ENCODE measurements around the gene MYO16.

The MYO16 gene

DNA sequence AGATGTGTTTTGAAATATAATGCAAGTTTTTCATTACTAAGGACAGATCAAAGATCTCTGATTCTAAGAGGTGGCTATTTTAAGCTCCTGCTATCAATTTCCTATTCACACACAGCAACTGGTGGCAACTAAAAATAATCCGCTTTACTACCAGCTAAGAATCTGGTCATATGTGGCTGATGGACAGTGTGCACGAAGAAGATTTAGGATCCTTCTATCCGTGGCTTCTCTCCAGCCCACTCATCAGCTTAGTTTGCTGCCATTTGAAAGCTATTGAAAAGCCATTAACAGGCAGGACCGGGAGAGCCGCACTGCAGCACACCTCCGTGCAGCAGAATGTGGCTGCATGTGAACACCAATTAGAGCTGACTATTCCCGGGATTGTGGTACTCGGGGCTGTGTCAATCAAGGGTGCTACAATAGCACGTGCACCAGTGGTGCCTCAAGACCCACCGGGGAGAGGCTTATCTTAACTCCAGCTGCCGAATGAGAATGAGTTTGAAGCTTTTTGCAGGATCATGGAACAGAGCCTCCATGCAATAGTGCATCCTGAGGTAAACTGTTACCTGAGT lies at the start of gene MYO16:
Gene MYO16 (plus strand): TSS at position 431 of the 572 bp plus-strand sequence. CDS start 234 bp downstream, outside the sequence.
- DNase-seq (ENCODE audit: extremely low read depth in 1 of 2, low read depth in 1 of 2) = no peak

DNA sequence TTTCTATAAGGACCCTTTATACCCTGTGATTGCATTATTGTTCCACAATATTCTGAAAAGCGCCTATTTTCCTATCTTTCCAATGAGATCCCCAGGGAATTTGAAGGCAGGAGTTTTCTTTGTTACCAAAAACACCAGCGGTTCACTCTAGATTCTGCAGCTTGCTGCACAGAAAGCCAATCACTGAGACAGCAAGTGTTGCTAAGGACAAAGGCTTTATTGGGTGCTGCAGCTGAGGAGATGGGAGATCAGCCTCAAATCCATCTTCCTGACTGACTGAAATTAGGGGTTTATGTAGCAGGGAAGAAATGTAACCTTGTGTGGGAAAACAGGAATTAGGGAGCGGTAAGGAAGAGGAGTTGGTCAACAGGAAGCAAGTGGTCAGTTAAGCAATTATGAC lies 42.6 kb upstream of the MYO16 start:
- no peak for DNase-seq (ENCODE audit: extremely low read depth in 1 of 2, low read depth in 1 of 2)

DNA sequence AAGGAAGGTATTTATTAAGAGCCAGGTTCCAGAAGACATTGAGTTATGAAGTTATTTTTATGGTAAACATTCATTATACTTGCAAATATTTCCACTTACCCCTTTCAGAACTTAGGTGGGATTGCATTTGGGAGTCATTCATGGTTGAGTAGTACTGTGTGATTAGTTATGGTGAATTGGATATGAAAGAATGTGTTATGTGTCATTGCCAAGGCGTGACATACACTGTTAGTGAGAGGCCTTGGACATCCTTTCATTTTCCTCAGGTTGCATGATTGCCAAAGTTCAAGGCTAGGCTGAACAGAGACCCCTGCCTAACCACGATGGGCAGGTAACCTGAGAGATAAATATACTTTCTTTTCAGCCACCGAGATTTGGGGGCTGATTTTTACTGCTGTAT lies 40.9 kb upstream of the MYO16 start:
- no peak for DNase-seq (ENCODE audit: extremely low read depth in 1 of 2, low read depth in 1 of 2)

DNA sequence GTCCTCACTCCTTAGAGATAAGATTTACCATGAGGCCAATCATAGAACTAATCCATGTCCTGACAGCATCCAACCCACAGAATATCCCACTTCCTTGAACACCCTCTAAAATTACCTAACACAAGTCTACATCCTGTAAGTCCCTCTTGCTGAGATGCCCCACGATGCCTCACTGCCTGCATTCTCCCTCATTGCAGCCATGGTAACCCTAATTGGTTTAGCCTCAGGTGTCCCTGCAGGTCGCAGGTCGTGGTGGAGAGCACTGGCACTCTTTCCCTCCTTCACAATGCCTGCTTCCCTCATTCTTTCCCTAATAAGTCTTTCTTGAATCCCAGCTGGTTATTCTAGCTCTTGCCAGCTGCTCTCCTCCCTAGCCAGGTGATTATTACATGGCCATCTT lies 35.3 kb upstream of the MYO16 start:
- no peak for DNase-seq (ENCODE audit: extremely low read depth in 1 of 2, low read depth in 1 of 2)

DNA sequence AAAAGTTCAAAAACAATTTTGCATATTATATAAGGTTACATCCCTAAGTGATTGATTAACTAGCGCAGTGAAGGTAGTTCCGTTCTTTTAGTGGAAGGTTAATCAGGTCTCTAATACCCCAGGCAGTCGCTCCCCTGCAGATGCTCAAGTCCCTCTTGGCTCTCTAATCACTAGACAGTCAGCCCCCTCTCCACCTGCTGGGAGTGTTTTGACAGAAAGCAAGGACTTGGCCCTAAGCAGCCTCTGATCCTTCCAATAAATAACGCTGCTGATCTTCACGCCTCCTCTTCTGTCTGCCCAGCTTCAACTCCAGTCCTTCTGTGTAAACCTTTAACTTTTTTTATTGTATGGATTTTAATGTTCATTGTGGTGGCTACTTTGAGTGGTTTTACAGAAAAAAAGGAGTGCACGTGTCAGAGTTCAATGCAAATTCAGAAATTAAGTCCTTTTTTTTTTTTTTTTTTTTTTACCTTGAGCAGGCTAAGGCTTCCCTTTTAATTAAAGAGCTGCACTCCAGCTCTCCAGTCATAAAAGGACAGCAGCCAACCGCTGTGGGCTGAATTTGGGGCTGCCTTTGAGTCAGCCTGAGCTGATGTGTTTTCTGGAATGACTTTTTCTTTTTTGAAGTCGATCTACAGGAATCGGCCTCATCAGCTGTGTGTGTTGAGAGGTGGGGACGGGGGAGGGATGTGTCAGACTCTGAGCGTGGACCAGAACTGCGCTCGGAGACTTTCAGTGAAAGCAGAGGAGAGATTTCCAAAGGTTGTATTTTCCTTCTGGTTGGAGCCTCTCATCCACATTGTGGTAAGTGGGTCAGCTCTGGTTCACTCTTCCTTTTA lies 33.8 kb upstream of the MYO16 start:
- DNase-seq (ENCODE audit: extremely low read depth in 1 of 2, low read depth in 1 of 2) = peak in 1 of 2 donors; percentile 8

DNA sequence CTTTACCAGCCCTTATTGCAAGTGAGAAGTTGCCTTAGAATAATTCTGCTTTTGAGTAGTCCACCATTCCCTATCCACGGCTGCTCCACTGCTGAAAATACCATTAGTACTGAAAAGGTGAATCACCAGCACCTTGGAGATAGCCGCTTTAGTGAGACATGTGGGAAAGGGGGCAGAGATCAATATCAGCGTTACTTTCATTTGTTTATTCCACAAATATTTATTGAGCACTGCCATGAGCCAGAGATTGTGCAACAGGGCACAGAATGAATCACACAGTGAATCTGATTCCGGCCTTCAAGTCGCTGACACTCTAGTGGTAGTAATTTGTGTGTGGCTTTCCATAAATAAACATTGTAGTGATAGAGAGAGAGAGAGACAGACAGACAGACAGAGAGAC lies 31.5 kb upstream of the MYO16 start:
- DNase-seq (ENCODE audit: extremely low read depth in 1 of 2, low read depth in 1 of 2) = no peak

DNA sequence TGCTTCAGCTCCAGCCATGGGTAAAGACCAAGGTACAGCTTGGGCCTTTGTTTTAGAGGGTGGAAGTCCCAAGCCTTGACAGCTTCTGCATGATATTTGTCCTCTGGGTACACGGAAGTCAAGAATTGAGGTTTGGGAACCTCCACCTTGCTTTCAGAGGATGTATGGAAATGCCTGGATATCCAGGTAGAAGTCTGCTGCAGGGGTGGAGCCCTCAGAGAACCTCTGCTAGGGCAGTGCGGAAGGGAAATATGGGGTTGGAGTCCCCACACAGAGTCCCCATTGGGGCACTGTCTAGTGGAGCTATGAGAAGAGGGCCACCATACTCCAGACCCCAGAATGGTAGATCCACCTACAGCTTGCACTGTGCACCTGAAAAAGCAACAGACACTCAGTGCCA lies 23.0 kb upstream of the MYO16 start:
- no peak for DNase-seq (ENCODE audit: extremely low read depth in 1 of 2, low read depth in 1 of 2)

DNA sequence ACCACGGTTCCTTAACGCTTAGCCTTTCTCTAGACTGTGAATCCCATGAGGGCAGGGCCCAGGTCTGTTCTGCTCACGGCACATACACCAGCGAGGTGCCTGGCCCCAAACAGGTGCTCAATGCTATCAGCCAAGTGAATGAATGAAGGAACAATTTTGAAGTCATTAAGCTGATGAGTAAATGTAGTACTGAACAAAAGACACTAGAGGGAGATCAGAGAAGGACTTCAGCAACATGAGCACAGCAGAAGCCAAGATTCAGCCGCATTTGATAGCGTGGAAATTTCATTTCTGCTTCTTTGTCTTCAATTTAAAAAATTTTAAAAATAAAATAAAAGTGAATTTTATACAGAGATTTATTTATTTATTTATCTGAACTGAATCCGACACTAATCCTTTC lies 20.1 kb upstream of the MYO16 start:
- no peak for DNase-seq (ENCODE audit: extremely low read depth in 1 of 2, low read depth in 1 of 2)

DNA sequence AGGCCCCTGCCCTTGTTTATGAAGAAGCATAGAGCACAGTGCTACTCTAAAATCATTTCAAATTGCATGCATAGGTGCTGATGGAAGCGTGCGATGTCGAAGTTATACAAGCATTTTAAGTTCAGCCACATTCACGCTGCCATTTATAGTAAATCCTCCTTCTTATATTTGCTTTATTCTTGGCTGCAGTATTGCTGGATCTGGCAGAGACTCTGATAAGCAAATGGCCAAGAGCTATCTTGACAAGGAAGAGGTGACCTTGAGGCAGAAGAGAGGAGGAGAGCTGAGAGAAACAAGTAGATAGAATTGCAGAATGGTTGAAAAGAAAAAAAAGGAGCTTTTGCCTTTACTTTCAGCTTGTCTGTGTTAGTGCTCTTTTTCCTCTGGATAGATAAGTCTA lies 18.9 kb upstream of the MYO16 start:
- no peak for DNase-seq (ENCODE audit: extremely low read depth in 1 of 2, low read depth in 1 of 2)

DNA sequence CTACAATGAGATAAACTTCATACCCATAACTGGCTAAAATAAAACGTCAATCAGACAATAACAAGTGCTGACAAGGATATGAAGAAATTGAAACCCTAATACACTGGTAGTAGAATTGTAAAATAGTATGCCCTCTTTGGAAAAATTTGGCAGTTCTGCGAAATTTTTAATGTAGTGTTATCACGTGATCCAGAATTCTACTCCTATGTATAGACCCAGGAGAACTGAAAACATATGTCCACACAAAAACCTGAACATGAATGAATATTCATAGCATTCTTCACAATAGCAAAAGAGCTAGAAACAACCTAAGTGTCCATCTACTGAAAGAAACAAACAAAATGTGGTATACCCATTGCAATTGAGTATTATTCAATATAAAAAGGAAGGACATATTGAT lies 14.2 kb upstream of the MYO16 start:
- no peak for DNase-seq (ENCODE audit: extremely low read depth in 1 of 2, low read depth in 1 of 2)

DNA sequence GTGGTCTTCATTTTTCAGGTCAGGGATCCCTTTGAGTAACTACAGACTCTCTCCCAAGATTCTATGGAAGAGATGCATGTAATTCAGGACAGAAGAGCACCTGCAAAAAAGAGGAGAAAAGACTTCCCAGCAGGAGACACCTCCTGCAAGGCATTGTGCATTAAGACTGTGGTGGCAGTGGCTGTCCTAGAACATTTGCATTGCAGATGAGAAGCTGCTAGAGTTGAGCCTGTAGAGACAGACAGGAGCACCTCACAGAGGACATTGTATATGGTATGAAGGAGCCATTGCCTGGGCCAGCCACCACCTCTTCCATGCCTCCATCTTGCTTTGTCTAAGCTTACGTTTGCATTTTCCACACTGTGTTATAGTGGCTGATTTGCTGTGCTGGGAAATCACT lies 11.2 kb upstream of the MYO16 start:
- DNase-seq (ENCODE audit: extremely low read depth in 1 of 2, low read depth in 1 of 2) = no peak

DNA sequence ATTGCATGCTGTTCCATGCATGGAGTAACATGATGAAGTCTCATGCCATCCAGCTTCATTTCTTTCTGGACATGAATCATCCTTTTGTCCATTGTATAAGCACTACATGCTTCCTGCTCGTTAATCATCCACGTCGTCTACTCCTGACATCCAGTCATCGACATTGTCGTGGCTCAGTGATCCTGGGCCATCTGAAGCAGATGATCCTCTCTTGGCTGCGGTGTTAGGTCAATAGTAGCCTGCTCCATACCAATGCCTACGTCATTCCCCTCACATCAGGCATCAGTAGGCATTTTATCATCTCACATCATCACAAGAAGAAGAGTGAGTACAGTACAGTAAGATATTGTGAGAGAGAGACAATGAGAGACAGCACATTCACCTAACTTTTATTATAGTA lies 7.9 kb upstream of the MYO16 start:
- no peak for DNase-seq (ENCODE audit: extremely low read depth in 1 of 2, low read depth in 1 of 2)

DNA sequence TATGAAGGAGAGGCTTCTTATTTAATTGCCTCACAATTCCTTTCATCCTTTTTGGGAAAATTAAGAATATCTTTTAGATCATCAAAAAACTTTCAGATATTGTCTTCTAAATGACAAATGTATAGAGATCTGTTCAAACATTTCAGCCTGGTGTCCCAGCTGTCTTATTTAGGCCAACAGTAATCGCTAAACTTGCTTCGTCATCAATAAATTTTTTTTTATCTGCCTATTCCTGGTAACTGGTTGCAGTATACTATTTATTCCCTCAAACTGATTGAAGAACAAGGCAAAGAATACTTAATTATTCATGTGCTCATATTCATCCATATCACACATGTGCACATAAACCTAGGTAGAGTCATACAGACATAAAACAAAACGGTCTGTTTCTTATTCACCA lies 5.3 kb upstream of the MYO16 start:
- no peak for DNase-seq (ENCODE audit: extremely low read depth in 1 of 2, low read depth in 1 of 2)

DNA sequence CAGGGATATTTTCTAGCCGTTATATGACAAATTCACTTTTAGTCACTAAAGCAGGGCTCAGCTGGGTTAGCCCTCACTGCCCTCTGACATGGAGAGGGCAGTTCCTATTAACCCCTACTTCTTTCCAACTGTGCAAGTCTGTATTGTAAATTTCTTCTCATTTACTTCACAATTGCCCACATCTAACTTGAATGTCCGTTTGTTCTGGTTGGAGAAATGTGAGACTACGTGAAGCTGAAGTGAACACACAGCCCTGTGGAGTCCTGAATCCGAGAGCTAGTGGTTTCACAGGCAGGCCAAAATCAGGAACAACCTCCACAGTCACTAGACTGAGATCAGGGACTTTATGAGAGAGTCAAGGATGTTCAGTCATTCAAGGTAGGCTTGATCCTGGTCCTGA lies 4.4 kb upstream of the MYO16 start:
- no peak for DNase-seq (ENCODE audit: extremely low read depth in 1 of 2, low read depth in 1 of 2)

DNA sequence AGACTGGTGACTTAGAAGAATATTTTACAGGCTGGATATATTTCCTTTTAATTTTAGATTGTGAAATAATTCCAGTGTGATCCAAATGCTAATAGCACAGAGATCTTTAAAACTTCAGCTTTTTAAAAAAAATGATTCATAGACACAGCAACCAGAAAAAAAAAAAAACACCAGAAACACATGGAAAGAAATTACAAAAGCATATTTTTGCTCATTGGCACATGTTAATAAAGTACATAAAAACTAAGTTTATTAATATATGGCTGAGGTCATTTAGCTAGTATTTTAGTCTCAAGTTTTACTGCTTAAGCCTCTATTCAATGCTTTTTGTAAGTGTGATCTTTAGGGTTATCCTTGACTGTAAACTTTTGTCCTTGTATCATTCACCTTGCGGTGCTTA lies 577 bp downstream of the MYO16 start:
- DNase-seq (ENCODE audit: extremely low read depth in 1 of 2, low read depth in 1 of 2) = no peak

DNA sequence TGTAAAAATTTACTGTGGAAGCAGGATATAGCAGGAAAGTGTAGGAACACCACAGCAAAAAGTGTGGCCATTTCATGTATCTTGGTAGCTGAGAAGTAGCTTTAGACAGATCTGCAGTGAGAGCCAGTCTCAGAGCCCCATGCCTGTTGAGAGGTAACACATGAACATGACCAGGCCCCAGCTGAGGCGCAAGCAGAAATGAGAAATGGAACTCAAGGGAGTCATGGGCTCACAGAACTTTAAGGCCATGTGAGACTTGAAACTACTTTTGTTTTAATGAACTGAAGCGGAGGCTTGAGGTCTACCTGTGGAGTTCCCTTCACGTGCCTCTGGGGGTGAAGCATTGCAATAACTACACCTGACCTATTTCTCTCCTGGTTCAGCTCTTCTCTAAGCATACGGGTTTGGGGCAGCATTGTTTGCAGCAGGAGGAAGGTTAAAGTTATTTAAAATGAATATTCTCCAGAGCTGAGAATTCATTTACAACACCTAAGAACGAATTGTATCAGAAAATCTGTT lies 3.3 kb downstream of the MYO16 start:
- DNase-seq (ENCODE audit: extremely low read depth in 1 of 2, low read depth in 1 of 2) = no peak

DNA sequence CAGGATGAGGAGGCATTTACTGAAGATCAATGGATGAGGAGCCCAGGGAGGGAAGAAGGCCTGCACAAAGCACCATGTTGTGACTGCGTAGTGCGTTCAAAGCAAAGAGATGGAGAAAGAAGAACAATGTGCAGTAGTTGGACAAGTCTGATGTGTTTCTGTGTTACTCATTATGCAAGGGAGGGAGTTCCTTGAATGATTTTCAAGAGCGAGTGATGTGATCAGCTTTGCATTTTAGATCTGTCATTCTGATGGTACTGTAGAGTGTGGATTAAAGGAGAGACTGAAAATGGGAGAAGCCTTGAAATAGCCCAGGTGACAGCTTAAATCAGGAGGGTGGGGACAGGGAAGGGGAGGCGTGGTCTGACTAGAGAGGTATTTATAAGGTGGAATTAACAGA lies 9.5 kb downstream of the MYO16 start:
- no peak for DNase-seq (ENCODE audit: extremely low read depth in 1 of 2, low read depth in 1 of 2)

DNA sequence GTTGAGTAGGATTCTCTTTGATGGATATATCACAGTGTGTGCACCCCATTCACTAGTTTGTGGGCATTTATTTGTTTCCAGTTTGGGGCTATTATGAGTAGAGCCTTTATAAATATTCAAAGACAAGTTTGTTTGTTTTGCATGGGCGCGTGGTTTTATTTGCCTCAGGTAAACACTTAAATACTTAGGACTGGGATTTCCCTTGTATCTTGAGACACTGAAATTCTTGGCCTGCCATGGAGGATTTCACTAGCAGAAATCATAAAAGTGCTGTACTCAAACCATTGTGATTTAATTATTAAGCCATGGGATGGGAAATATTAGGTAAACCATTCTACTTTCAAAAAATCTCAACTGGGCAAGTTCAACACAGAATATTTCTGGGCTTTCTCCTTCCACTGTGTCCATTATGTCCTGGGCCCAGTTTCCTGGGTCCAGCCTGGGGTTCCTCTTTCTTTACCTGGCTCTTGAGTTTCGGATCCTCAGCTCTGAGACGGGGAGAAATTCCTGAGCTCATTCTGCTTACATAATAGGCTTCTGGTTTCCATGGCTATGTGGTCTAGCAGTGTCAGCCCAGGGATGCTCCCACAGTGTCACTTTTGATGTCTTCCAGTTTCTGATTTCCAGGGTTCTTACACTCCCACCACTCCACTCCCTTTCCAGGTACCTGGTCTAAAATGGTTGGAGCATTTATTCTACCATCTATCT lies 14.4 kb downstream of the MYO16 start:
- DNase-seq (ENCODE audit: extremely low read depth in 1 of 2, low read depth in 1 of 2) = no peak

DNA sequence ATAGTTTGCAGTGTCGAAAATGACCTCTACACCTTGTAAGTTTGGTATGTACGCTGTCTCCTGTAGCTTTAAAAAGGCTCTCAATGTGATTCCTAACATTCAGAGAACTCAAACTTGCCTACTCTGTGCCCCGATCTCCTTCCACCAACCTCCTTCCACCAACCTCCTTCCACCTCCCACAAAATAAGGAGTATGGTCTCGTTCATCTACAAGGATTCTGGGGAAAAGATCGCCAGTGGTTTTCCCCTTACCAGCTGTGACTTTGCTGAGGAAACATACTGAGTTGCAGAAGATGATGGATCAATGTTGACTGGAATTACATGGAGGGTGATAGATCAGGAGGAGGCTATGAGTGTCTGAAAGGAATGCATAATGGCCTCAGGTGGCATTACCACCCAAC lies 16.0 kb downstream of the MYO16 start:
- no peak for DNase-seq (ENCODE audit: extremely low read depth in 1 of 2, low read depth in 1 of 2)

DNA sequence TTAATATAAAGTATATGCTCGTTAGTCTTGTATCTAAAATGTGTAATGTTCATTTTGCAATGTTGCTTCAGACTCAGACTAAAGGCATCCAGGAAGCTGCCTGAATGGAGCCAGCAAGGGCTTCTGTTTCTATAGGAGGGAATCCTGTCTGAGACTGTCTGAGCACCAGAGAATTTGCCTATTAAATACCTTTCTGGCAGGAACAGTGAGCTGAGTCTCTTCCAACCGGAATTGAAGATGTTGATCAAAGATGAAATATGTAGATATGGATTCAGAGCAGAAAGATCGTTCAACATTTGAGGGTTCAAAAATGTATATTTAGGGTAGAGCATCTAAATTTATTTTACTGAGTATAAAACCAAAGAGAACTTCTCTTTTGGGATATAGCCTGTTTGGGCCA lies 20.9 kb downstream of the MYO16 start:
- no peak for DNase-seq (ENCODE audit: extremely low read depth in 1 of 2, low read depth in 1 of 2)

DNA sequence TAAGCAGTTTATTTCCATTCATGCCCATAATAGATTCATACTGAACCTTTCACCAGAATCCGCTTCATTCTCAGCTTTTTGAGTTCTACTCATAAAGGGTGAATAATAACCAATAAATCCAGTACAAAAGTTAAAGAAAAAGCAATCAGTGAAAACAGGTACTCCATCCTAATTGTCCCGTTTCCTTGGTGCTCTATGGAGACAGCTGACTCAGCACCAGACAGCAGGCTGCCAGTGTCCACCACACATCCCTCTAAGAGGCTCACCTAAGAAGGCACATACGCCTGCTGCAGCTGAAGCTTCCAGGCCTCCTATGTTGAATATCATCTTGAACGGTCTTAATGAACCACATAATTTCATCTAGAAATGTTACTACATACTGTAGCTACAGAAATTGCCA lies 27.3 kb downstream of the MYO16 start:
- DNase-seq (ENCODE audit: extremely low read depth in 1 of 2, low read depth in 1 of 2) = no peak

DNA sequence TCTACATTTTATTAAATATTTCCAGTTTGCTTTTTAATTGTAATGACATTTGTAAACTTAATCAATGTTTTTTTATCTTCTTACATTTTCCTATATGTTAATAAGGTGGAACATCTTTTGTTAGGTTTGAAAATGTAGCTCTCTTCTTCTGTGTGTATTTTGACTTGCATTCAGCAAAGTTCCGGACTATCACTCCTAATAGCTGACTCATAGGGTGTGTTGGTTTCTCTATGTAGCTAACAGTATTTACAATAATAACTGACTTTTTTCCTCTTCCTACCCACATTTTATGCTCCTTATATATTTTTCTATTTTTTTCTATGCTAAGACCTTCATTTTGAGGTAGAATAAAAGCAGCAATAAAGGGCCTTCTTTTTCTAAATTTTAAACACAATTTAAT lies 28.1 kb downstream of the MYO16 start:
- no peak for DNase-seq (ENCODE audit: extremely low read depth in 1 of 2, low read depth in 1 of 2)

Measured in stimulated activated CD8-positive, alpha-beta memory T cell treated with anti-CD3 and anti-CD28 coated beads, Interleukin-7, amount 100 ng/mL, for 48 hours (primary cell).